ENCODE results near the gene TRIM24.

- no peak for TF ChIP-seq ZNF274 (IDR thresholded peaks at IDR 0.05; ENCODE audit: low read depth, low read length)
- no peak for TF ChIP-seq YY1 (IDR thresholded peaks at IDR 0.05; ENCODE audit: insufficient read depth, insufficient read length)
- no peak for TF ChIP-seq SUZ12 (IDR thresholded peaks at IDR 0.05; ENCODE audit: extremely low read depth, insufficient read depth, insufficient read length)
Measured at GRCh38 chr7:138515001-138515528, 55.0 kb downstream of the TRIM24 start.

Measured in NT2/D1 (cell line).